GM12878 (cell line): ENCODE measurements around the gene ANKRD40CL. TPM values are rescaled to one million over a fixed set of nuclear protein-coding genes. Genes with fewer than 3 reads are reported as not detected.

ENCODE experiments used
- ATAC-seq: fragments of 200-7000 bp; cut with Tn5 transposase; 3 replicates; pipeline ENCODE4 v1.9.1; 2020; ENCODE audit warnings: mild to moderate bottlenecking, moderate library complexity
- BruUV-seq: library from RNA; stranded (reverse); fragments of 400-500 nt; replicated peaks from 2 replicates; lab custom pipeline; 2021; lab: Mats Ljungman, UMichigan
- CTCF ChIA-PET: fragments of 300-600 bp; sonication (Branson Sonifier 250); formaldehyde crosslinking; extraction: SDS; loops from one replicate; lab custom pipeline; 2021; ENCODE audit warnings: inconsistent platforms; lab: Yijun Ruan, JAX
- POLR2A ChIA-PET: fragments of 350-600 bp; formaldehyde crosslinking; extraction: SDS; loops from one replicate; lab custom pipeline; 2021; ENCODE audit warnings: inconsistent platforms; lab: Charles Lee
- RAD21 ChIA-PET: fragments of 300-600 bp; sonication (Branson Sonifier 250); formaldehyde crosslinking; loops from one replicate; lab custom pipeline; 2023; ENCODE audit warnings: antibody characterized with exemption; ENCODE audit not compliant: unreplicated experiment; lab: Charles Lee
- SMC1A ChIA-PET: fragments of 300-600 bp; sonication (Branson Sonifier 250); formaldehyde crosslinking; loops from one replicate; lab custom pipeline; 2023; ENCODE audit not compliant: unreplicated experiment, uncharacterized antibody; lab: Charles Lee
- DNase-seq: peaks from one replicate; pipeline ENCODE4 v3.0.0-alpha.2; 2011; ENCODE audit warnings: low read depth, low spot score
- FAIRE-seq: peaks from 3 replicates; lab custom pipeline; 2011; peaks lifted over from hg19 to GRCh38; lab: Jason Lieb, UNC
- H2AFZ ChIP-seq: 2 replicates; pipeline ENCODE4 v1.6.0; 2011; ENCODE audit warnings: low read depth, low read length, control low read depth; ENCODE audit not compliant: control insufficient read depth
- H3K27ac ChIP-seq: 2 replicates; pipeline ENCODE4 v1.5.1; 2011; ENCODE audit warnings: control low read depth; ENCODE audit not compliant: control insufficient read depth, insufficient read depth
- H3K27me3 ChIP-seq, 2 experiments: replicated peaks in 1 of 2; 2 replicates each; pipeline versions ENCODE4 v1.6.0 to v1.6.1; 2011; ENCODE audit warnings: low read length in 1 of 2; ENCODE audit not compliant: control insufficient read depth in 2 of 2, insufficient read depth in 2 of 2
- H3K36me3 ChIP-seq, 2 experiments: 2 replicates each; pipeline ENCODE4 v1.5.1; 2011; ENCODE audit warnings: low read length in 1 of 2; ENCODE audit not compliant: control insufficient read depth in 2 of 2, insufficient read depth in 2 of 2
- H3K4me1 ChIP-seq: 2 replicates; pipeline ENCODE4 v1.6.1; 2011; ENCODE audit warnings: mild to moderate bottlenecking, low read length, moderate library complexity, mixed read lengths; ENCODE audit not compliant: control insufficient read depth, insufficient read depth
- H3K4me2 ChIP-seq: 2 replicates; pipeline ENCODE4 v1.6.0; 2011; ENCODE audit warnings: control low read depth; ENCODE audit not compliant: control insufficient read depth, insufficient read depth
- H3K4me3 ChIP-seq: fragments of 200-600 bp; sonication (generic); 2 replicates; pipeline ENCODE4 v1.5.1; 2016
- H3K79me2 ChIP-seq: 2 replicates; pipeline ENCODE4 v1.6.0; 2011; ENCODE audit warnings: low read length; ENCODE audit not compliant: control insufficient read depth, insufficient read depth
- H3K9ac ChIP-seq: 2 replicates; pipeline ENCODE4 v1.8.0; 2011; ENCODE audit warnings: low read length, control low read depth, mixed read lengths; ENCODE audit not compliant: control insufficient read depth, insufficient read depth
- H3K9me3 ChIP-seq: replicated peaks from 3 replicates; pipeline ENCODE4 v1.5.1; 2011; ENCODE audit warnings: mild to moderate bottlenecking, low read length; ENCODE audit not compliant: control insufficient read depth, insufficient read depth
- H4K20me1 ChIP-seq: 2 replicates; pipeline ENCODE4 v1.6.0; 2011; ENCODE audit not compliant: control insufficient read depth, insufficient read depth
- BRCA1 ChIP-seq: IDR thresholded peaks from 2 replicates; pipeline ENCODE4 v1.6.1; 2011; ENCODE audit warnings: low read depth, low read length, improper control_type of control experiment
- CREM ChIP-seq: IDR thresholded peaks from 2 replicates; pipeline ENCODE4 v1.6.1; 2014; ENCODE audit warnings: antibody characterized with exemption, low read depth
- EGR1 ChIP-seq, 2 experiments: IDR thresholded peaks; 1 replicate in 1 of 2; 2 replicates in 1 of 2; pipeline ENCODE4 v1.6.1; 2011 to 2012; ENCODE audit warnings: low read depth in 2 of 2, low read length in 2 of 2, borderline replicate concordance in 1 of 2, mild to moderate bottlenecking in 1 of 2, moderate library complexity in 1 of 2
- FOXM1 ChIP-seq: IDR thresholded peaks from 2 replicates; pipeline ENCODE4 v1.6.1; 2012; ENCODE audit warnings: low read depth, mild to moderate bottlenecking, inconsistent platforms, low read length, moderate library complexity
- KLF5 ChIP-seq: fragments of 450-650 bp; IDR thresholded peaks from 2 replicates; pipeline ENCODE4 v1.6.1; 2014; ENCODE audit warnings: mild to moderate bottlenecking; ENCODE audit not compliant: partially characterized antibody
- MXI1 ChIP-seq: fragments of 150-350 bp; IDR thresholded peaks from 2 replicates; pipeline ENCODE4 v1.6.1; 2011; ENCODE audit warnings: low read depth, mild to moderate bottlenecking, inconsistent platforms, low read length, improper control_type of control experiment
- NBN ChIP-seq: fragments of 450-650 bp; IDR thresholded peaks from 2 replicates; pipeline ENCODE4 v1.6.1; 2016
- NFIC ChIP-seq: IDR thresholded peaks from 2 replicates; pipeline ENCODE4 v1.6.1; 2012; ENCODE audit warnings: low read depth, mild to moderate bottlenecking, inconsistent platforms, low read length, moderate library complexity
- NR2C1 ChIP-seq: fragments of 450-650 bp; IDR thresholded peaks from 2 replicates; pipeline ENCODE4 v1.6.1; 2017; ENCODE audit warnings: antibody characterized with exemption, mild to moderate bottlenecking, moderate library complexity
- RUNX3 ChIP-seq: IDR thresholded peaks from 2 replicates; pipeline ENCODE4 v1.6.1; 2012; ENCODE audit warnings: low read length, inconsistent platforms
- SP1 ChIP-seq: IDR thresholded peaks from one replicate; pipeline ENCODE4 v1.6.1; 2011; ENCODE audit warnings: low read depth, low read length
- TARDBP ChIP-seq: IDR thresholded peaks from 2 replicates; pipeline ENCODE4 v1.6.1; 2016; ENCODE audit warnings: borderline replicate concordance
- ZNF217 ChIP-seq: fragments of 450-650 bp; IDR thresholded peaks from 2 replicates; pipeline ENCODE4 v1.6.1; 2017; ENCODE audit warnings: antibody characterized with exemption, mild to moderate bottlenecking
- WGBS: methylation state at CpG from one replicate; pipeline ENCODE4 v1.1.6; 2016; ENCODE audit warnings: low lambda C conversion rate; ENCODE audit not compliant: insufficient replicate concordance, insufficient coverage; ENCODE audit errors: missing lambda C conversion rate; 5-methylcytosine and 5-hydroxymethylcytosine counted together
- in situ Hi-C: fragments of 300-500 bp; cut with MboI; formaldehyde crosslinking; loops from 9 replicates; pipeline ENCODE4 v1.14.3; 2018; ENCODE audit warnings: mixed read lengths
- intact Hi-C: fragments of 100-400 bp; cut with micrococcal nuclease; formaldehyde crosslinking; loops from one replicate; pipeline ENCODE4 v1.14.2; 2022; ENCODE audit not compliant: unreplicated experiment
- polyA plus RNA-seq, 11 experiments: library from polyadenylated mRNA; depleted of rRNA in 4 of 11; unstranded in 6 of 11; stranded (reverse) in 5 of 11; fragments of >200 nt; fragmentation: Nextera tagmentation in 4 of 11; fragmentation: Illumina TruSeq in 1 of 11; extraction: Ambion mirVana in 4 of 11; extraction: Trizol in 1 of 11; gene quantifications; 1 replicate in 1 of 11; 2 replicates in 10 of 11; pipeline versions ENCODE4 v1.2.1 to v1.2.3, GENCODE V29; 2011 to 2016; ENCODE audit warnings: inconsistent platforms in 2 of 11, missing spikeins in 2 of 11, low read depth in 1 of 11
- total RNA-seq, 4 experiments: library from RNA; depleted of rRNA in 3 of 4; stranded (reverse); fragments of >200 nt in 3 of 4; fragmentation: Illumina TruSeq in 1 of 4; extraction: Trizol in 1 of 4; gene quantifications; 2 replicates each; pipeline versions ENCODE4 v1.2.1 to v1.2.3, GENCODE V29; 2013 to 2021
- TF ChIP-seq, protein P1 (sequence below): fragments of 150-350 bp; IDR thresholded peaks from 2 replicates; pipeline ENCODE4 v1.6.1; 2016; ENCODE audit warnings: low read depth, low read length
- TF ChIP-seq, protein P2 (sequence below): fragments of 450-650 bp; IDR thresholded peaks from 2 replicates; pipeline ENCODE4 v1.6.1; 2014; ENCODE audit warnings: mild to moderate bottlenecking

Gene ANKRD40CL
- total and polyA plus RNA-seq, 10 of the 15 experiments (the other 5 are each of a cell fraction or from before 2014, with no cell fraction given) = not detected

GRCh38 chr17:50793007-50793406, 25.7 kb upstream of the ANKRD40CL start:
- Histone ChIP-seq H3K27me3 (no peaks in the 10 kb centered on the region), H2AFZ (no peak overlapping the region), H3K4me1 (no peaks in the 10 kb centered on the region; the same call in 1 of the 2 replicates), H3K9ac (no peak overlapping the region), H4K20me1 (no peaks in the 10 kb centered on the region), H3K4me2 (no peak overlapping the region), H3K27ac (no peak overlapping the region), H3K79me2 (no peaks in the 10 kb centered on the region)
- ChIA-PET RAD21 (no interaction called here), CTCF (no interaction called here), POLR2A (no interaction called here)
- in situ Hi-C loops = no loop called here
- 56% methylated on average over 8 of the region's 8 CpGs for WGBS
- BruUV-seq = no TSS peak
- FAIRE-seq = no peak
- TF ChIP-seq TARDBP (no peak), NBN (no peak)
- TF ChIP-seq, all 136 proteins: peak for 0
- SMC1A ChIA-PET = no interaction called here
- ATAC-seq (no peak), DNase-seq (no peak)
- Histone ChIP-seq H3K4me3 (no peak overlapping the region), H3K9me3 (no peaks in the 10 kb centered on the region), H3K36me3 (no peaks in the 10 kb centered on the region)
- intact Hi-C loops = no loop called here

DNA sequence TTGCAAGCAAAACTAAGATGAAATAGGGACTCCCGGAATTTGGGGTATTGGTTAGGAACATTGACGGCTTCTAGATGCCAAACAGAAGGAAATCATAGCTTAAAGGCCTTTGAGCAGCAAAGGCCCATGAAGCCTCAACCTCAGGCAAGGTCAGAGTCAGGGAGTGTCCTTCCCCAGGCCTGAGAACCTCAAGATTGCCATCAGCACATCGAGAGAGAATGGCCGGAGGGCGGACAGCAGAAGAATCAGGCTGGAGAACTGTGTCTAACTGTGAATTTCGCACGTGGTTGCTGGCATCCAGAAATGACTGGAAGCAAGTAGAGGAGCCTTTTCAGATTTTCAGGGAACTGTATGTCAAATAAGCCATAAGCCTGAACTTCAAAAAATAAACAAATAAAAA, 24.8 kb upstream of the ANKRD40CL start:
- WGBS = 75% methylated on average over 7 of the region's 7 CpGs
- FAIRE-seq = no peak
- H3K79me2 ChIP-seq = no peaks in the 10 kb centered on the region
- TF ChIP-seq NR2C1 (no peak), RUNX3 (no peak), CREM (no peak), FOXM1 (no peak), ZNF217 (no peak), BRCA1 (no peak), SP1 (no peak), EGR1 (IDR thresholded peaks at IDR 0.05; ENCODE audit: borderline replicate concordance in 1 of 2, low read depth in 2 of 2, low read length in 2 of 2) (no peak), KLF5 (no peak), NFIC (no peak), MXI1 (no peak)
- TF ChIP-seq, protein P1, sequence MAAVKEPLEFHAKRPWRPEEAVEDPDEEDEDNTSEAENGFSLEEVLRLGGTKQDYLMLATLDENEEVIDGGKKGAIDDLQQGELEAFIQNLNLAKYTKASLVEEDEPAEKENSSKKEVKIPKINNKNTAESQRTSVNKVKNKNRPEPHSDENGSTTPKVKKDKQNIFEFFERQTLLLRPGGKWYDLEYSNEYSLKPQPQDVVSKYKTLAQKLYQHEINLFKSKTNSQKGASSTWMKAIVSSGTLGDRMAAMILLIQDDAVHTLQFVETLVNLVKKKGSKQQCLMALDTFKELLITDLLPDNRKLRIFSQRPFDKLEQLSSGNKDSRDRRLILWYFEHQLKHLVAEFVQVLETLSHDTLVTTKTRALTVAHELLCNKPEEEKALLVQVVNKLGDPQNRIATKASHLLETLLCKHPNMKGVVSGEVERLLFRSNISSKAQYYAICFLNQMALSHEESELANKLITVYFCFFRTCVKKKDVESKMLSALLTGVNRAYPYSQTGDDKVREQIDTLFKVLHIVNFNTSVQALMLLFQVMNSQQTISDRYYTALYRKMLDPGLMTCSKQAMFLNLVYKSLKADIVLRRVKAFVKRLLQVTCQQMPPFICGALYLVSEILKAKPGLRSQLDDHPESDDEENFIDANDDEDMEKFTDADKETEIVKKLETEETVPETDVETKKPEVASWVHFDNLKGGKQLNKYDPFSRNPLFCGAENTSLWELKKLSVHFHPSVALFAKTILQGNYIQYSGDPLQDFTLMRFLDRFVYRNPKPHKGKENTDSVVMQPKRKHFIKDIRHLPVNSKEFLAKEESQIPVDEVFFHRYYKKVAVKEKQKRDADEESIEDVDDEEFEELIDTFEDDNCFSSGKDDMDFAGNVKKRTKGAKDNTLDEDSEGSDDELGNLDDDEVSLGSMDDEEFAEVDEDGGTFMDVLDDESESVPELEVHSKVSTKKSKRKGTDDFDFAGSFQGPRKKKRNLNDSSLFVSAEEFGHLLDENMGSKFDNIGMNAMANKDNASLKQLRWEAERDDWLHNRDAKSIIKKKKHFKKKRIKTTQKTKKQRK = no peak
- TF ChIP-seq, protein P2, sequence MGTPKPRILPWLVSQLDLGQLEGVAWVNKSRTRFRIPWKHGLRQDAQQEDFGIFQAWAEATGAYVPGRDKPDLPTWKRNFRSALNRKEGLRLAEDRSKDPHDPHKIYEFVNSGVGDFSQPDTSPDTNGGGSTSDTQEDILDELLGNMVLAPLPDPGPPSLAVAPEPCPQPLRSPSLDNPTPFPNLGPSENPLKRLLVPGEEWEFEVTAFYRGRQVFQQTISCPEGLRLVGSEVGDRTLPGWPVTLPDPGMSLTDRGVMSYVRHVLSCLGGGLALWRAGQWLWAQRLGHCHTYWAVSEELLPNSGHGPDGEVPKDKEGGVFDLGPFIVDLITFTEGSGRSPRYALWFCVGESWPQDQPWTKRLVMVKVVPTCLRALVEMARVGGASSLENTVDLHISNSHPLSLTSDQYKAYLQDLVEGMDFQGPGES = no peak

More for the DNA sequence above, 24.8 kb upstream of the ANKRD40CL start:
- no peak overlapping the region for H3K4me3 ChIP-seq
- no peaks in the 10 kb centered on the region; the same call in 1 of the 2 replicates for H3K4me1 ChIP-seq
- no TSS peak for BruUV-seq
- POLR2A ChIA-PET = no interaction called here
- SMC1A ChIA-PET = no interaction called here
- no peak for ATAC-seq
- RAD21 ChIA-PET = no interaction called here
- intact Hi-C loops = no loop called here
- H3K4me2 ChIP-seq = no peak overlapping the region
- H4K20me1 ChIP-seq = no peaks in the 10 kb centered on the region
- no peak overlapping the region for H2AFZ ChIP-seq
- H3K27me3 ChIP-seq = no peaks in the 10 kb centered on the region
- no peak for DNase-seq
- H3K9ac ChIP-seq = no peak overlapping the region
- H3K27ac ChIP-seq = no peak overlapping the region
- H3K36me3 ChIP-seq = no peaks in the 10 kb centered on the region
- H3K9me3 ChIP-seq = no peaks in the 10 kb centered on the region
- CTCF ChIA-PET = interaction anchor here (0.8 to 1.0 kb wide), 2 partner anchors 8 to 60 kb away, joined by 4 read pairs; no protein-coding TSS in a partner anchor
- in situ Hi-C loops = no loop called here
